MG63 (cell line): ENCODE data around the gene TOMM40L. TPM values are rescaled to one million over a fixed set of nuclear protein-coding genes. Genes with fewer than 3 reads are reported as not detected.
A peak's percentile ranks its signal among the peaks of the same experiment; 100 is the strongest.

ENCODE experiments used
- DNase-seq: peaks from one replicate; pipeline ENCODE4 v3.0.0-alpha.2; 2020
- H3K27me3 ChIP-seq: fragments of 250-450 bp; sonication (Bioruptor Pico); 2 replicates; pipeline ENCODE4 v1.5.1; 2020; ENCODE audit warnings: mild to moderate bottlenecking, moderate library complexity
- H3K36me3 ChIP-seq: fragments of 250-450 bp; sonication (Bioruptor Pico); 2 replicates; pipeline ENCODE4 v1.5.1; 2020; ENCODE audit warnings: mild to moderate bottlenecking, moderate library complexity
- H3K4me3 ChIP-seq: fragments of 250-450 bp; sonication (Bioruptor Pico); 2 replicates; pipeline ENCODE4 v1.5.1; 2020; ENCODE audit warnings: mild to moderate bottlenecking, moderate library complexity
- H3K9me3 ChIP-seq: fragments of 250-450 bp; sonication (Bioruptor Pico); 2 replicates; pipeline ENCODE4 v1.5.1; 2020; ENCODE audit warnings: mild to moderate bottlenecking, moderate library complexity
- total RNA-seq: library from RNA; depleted of rRNA; stranded (reverse); fragments of >200 nt; shearing (Covaris generic); gene quantifications from 2 replicates; pipeline ENCODE4 v1.2.3, GENCODE V29; 2014; ENCODE audit warnings: low replicate concordance; rRNA removed

TOMM40L gene
- 24.0 and 39.6 TPM in 2 replicates for total RNA-seq

GRCh38 chr1:161225534-161226319 is at the start of gene TOMM40L:
Gene TOMM40L (plus strand): TSS chr1:161226060. CDS start chr1:161226490, 430 bp downstream.
- Histone ChIP-seq H3K9me3 (no peaks in the 10 kb centered on the region), H3K27me3 (no peaks in the 10 kb centered on the region), H3K36me3 (peaks cover 27% of the 10 kb centered on the region), H3K4me3 (peak within 1 kb of the TSS; percentile 99)
- peak; percentile 99 for DNase-seq

DNA sequence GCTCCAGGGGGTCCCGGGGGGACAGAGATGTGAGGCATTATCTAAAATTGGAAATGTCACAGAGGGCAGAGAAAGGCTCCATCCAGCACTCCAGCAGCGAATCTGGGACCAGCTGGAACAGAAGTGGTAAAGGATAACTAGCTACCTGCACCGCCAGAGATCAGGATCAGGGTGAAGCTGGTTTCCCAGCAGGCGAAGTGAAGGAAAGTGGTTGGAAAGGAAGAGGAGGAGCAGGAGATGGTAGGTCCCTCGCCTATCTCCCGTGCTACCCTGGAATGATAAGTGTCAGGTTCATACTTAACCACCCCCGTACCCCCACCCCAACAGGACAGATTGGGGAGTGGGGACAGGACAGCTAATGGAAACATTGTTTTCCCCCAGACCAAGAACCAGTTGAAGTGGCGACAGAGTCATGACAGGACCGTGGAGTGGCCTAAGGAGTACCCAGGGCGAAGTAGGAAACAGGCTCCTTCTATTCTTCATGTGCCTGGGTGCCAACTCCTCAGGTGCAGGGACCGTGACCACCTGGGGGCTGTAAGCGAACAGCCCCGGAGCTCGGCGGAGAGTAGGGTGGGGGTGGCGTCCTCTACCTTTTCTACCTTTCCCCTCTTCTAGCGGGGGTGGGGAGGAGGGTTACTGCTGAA is 49.3 kb upstream of the TOMM40L start:
- H3K9me3 ChIP-seq, result no peaks in the 10 kb centered on the region
- DNase-seq, result no peak
- peaks cover 37% of the 10 kb centered on the region for H3K36me3 ChIP-seq
- peak overlapping the region; percentile 91 for H3K4me3 ChIP-seq
- H3K27me3 ChIP-seq, result no peaks in the 10 kb centered on the region

DNA sequence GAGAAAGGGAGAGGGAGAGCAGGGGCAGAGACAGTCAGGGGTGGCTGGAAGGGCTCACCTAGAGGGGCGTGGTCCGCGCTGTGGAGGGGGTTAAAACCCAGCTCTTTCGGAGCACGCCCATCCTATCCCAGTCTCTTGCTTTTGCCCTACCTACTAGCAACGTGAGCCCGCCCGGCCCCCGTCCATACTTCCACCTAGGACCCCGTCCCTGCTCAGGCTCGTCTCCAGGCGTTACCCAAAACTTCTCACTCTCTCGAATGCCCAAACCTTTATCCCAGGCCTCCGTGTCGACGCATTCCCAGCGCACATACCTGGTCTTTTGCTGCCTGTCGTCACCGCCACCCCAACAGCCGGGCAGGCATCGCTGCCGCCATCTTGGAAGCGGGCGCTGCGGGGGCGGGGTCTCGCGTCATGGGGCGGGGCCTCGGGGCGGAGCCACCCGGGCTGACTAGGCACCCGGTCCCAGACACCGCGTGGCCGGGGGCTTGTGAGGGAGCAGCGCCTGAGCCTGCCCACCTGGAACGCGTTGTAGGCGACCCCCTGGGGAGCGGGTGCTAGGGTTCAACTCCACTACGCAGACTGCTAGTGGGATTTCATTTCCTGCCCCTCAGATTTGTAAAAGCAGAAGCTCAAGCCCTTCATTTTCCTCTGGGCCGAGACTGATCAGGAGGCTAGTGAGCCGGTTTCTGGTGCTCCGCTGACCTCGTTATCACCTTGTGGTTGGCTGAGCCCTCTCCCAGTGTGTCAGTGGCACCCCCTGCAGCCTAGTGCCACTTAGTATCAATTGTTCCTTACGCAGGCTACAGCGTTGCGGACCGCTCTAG is 48.5 kb upstream of the TOMM40L start, which contains the start of gene B4GALT3:
Gene B4GALT3 (minus strand): TSS at position 396 of the 824 bp plus-strand sequence. CDS start 1,447 bp downstream, outside the sequence.
- H3K9me3 ChIP-seq, result no peaks in the 10 kb centered on the region
- H3K4me3 ChIP-seq, result peak within 1 kb of the TSS; percentile 91
- DNase-seq, result peak; percentile 88
- peaks cover 29% of the 10 kb centered on the region for H3K36me3 ChIP-seq
- no peaks in the 10 kb centered on the region for H3K27me3 ChIP-seq

- H3K4me3 ChIP-seq, result peak overlapping the region; percentile 91
- no peak for DNase-seq
- no peaks in the 10 kb centered on the region for H3K9me3 ChIP-seq
- H3K36me3 ChIP-seq, result peaks cover 24% of the 10 kb centered on the region
- H3K27me3 ChIP-seq, result no peaks in the 10 kb centered on the region
Measured at GRCh38 chr1:161177936-161178244, 48.0 kb upstream of the TOMM40L start.

GRCh38 chr1:161179698-161180097 is 46.2 kb upstream of the TOMM40L start:
- no peak for DNase-seq
- Histone ChIP-seq H3K27me3 (no peaks in the 10 kb centered on the region), H3K4me3 (no peak overlapping the region), H3K9me3 (no peaks in the 10 kb centered on the region), H3K36me3 (peaks cover 9% of the 10 kb centered on the region)

- DNase-seq, result no peak
- H3K36me3 ChIP-seq, result peaks cover 2% of the 10 kb centered on the region
- no peak overlapping the region for H3K4me3 ChIP-seq
- H3K9me3 ChIP-seq, result no peaks in the 10 kb centered on the region
- H3K27me3 ChIP-seq, result no peaks in the 10 kb centered on the region
Measured at GRCh38 chr1:161180639-161181038, 45.2 kb upstream of the TOMM40L start.

GRCh38 chr1:161182214-161182613 is 43.6 kb upstream of the TOMM40L start:
- peak; percentile 56 for DNase-seq
- Histone ChIP-seq H3K4me3 (no peak overlapping the region), H3K27me3 (no peaks in the 10 kb centered on the region), H3K36me3 (no peaks in the 10 kb centered on the region), H3K9me3 (no peaks in the 10 kb centered on the region)

- peaks cover 6% of the 10 kb centered on the region; the same call in 1 of the 2 replicates for H3K36me3 ChIP-seq
- no peaks in the 10 kb centered on the region for H3K9me3 ChIP-seq
- no peaks in the 10 kb centered on the region for H3K27me3 ChIP-seq
- no peak overlapping the region for H3K4me3 ChIP-seq
- peak; percentile 56 for DNase-seq
Measured at GRCh38 chr1:161185282-161185682, 40.6 kb upstream of the TOMM40L start.

DNA sequence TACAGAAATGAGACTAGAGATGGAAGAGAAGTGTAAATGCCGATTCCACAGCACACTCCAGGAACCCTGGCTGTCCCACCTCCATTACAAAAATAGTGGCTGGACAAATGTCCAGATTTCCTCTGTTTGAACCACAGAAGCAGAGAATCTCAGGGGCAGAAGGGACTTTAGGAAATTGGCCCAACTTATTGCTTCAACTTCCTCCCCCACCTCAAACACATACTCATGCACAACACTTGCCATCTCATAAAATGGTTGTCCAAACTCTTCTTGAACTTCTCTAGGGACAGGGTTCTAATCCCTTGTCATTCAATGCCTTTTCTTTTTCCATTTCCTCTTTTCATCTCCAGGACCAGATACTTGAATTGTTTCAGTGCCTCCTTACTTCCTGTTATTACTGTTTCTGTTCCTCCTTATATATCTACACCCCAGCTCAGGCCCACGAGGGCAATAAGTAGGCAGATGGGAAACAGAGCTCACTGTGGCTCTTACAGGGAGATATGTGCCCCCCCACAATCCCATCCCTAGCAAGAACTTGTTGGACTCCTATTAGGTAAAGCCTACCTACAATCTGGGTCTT is 40.0 kb upstream of the TOMM40L start:
- no peaks in the 10 kb centered on the region for H3K27me3 ChIP-seq
- no peak overlapping the region for H3K4me3 ChIP-seq
- H3K9me3 ChIP-seq, result no peaks in the 10 kb centered on the region
- peaks cover 9% of the 10 kb centered on the region for H3K36me3 ChIP-seq
- no peak for DNase-seq

GRCh38 chr1:161187311-161187710 is 38.5 kb upstream of the TOMM40L start:
- Histone ChIP-seq H3K4me3 (no peak overlapping the region), H3K27me3 (no peaks in the 10 kb centered on the region), H3K9me3 (no peaks in the 10 kb centered on the region), H3K36me3 (peaks cover 24% of the 10 kb centered on the region)
- no peak for DNase-seq

DNA sequence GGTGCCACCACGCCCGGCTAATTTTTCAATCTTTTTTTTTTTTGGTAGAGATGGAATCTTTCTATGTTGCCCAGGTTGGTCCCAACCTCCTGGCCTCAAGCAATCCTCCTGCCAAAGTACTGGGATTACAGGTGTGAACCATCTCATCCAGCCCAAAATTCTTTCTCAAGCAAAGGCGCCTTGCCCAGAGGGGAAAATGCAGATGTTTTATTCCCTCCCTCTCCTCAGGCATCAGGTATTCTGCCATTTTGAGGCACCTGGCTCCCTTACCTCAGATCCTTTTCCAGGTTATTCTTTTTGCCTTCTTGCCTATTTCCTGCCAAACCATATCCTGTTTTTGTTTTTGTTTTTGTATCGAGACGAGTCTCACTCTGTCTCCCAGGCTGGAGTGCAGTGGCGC is 37.5 kb upstream of the TOMM40L start:
- DNase-seq, result no peak
- H3K9me3 ChIP-seq, result no peaks in the 10 kb centered on the region
- no peaks in the 10 kb centered on the region for H3K27me3 ChIP-seq
- H3K4me3 ChIP-seq, result no peak overlapping the region
- peaks cover 33% of the 10 kb centered on the region for H3K36me3 ChIP-seq

GRCh38 chr1:161189036-161189435 is 36.8 kb upstream of the TOMM40L start:
- no peaks in the 10 kb centered on the region for H3K27me3 ChIP-seq
- H3K36me3 ChIP-seq, result peaks cover 35% of the 10 kb centered on the region
- no peaks in the 10 kb centered on the region for H3K9me3 ChIP-seq
- no peak overlapping the region for H3K4me3 ChIP-seq
- no peak for DNase-seq

DNA sequence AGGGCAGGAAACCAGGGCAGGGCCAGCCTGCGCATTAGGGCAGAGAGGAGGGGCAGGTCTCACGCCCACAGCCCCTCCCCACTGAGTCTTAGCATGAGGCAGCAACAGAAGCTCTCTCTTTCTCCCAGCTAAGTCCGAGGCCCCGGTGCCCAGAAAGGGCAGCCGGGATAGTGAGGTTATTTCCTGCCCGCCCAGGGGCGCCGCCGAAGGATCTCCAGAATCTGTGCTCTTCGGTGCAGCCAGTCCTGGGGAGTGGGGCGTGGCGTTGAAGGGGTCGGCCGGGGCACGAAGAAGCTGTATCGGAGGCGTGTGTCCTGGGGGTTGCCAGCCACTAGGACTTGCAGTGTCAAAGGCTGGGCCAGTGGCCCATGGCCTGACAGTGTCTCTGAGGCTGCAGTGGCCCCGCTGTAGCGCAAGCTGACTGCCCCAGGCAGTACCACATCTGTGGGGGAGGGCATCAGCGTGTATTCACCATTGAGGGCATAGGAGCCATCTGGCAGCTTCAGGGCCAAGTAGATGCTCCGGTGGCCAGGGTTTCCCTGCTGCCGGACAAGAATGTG is 34.8 kb upstream of the TOMM40L start:
- H3K4me3 ChIP-seq, result no peak overlapping the region
- H3K36me3 ChIP-seq, result peaks cover 52% of the 10 kb centered on the region
- H3K27me3 ChIP-seq, result no peaks in the 10 kb centered on the region
- DNase-seq, result no peak
- no peaks in the 10 kb centered on the region for H3K9me3 ChIP-seq

DNA sequence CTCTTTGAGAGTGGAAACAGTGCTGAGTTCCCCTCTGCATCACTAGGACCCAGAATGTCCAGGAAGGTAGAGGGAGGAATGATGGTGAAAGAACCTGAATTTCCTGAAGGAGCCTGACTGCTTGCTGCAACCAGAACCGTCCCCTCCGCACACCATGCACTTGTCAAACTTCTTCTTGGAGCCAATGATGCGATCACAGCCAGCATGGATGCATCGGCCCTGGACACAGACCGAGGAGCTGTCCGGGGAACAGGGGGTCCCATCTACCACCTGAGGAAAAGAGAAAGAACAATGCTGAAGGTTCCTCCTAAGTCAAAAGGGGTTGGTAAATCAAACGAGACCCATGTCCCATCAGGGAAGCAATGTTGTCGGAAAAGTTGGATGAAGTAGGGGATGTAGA is 33.9 kb upstream of the TOMM40L start:
- no peaks in the 10 kb centered on the region for H3K27me3 ChIP-seq
- H3K36me3 ChIP-seq, result peaks cover 59% of the 10 kb centered on the region
- H3K4me3 ChIP-seq, result no peak overlapping the region
- H3K9me3 ChIP-seq, result no peaks in the 10 kb centered on the region
- DNase-seq, result no peak

DNA sequence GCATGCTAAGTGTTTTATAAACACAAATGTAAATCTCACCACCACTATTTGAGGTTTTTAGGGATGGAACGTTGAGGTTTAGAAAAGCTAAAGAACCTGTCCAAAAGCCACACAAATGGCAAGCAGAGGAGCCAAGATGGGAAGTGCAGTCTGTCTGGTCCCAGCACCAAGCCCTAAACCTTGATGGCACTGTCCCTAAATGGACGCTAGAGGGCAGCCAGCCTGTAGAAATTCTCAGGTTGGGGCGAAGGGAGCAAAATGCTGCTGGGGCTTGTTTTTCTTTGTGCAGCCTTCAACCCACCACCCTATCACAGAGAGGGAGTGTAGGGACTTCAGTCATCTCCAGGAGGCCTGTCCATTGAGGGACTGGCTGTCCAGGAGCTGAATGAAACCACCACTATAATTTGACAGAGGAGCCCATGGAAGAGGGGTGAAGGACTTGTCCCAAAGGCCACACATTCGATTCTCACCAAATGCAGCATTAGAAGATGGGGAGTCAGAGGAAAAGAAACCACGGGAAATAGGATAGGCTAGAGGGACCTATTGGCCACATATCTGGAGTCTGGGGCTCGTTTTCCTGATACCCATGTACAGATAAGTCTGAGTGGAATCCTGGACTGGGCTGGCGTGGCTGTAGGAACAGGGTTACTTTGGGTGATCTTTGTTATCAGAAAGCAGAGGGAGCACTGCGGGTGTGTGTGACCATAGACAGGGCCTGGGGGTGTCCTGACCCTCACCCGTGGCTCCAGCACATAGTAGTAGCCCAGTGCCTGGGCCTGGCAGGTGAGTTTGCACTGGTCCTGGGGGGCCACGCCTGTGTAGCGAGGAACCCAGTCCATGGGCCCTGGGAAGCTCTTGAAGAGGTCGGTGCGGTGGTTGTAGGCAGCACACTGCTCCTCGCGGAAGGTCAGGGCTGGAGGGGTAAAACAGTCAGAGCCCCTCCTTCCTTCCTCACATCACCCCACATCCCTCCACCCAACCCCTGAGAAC is 33.1 kb upstream of the TOMM40L start:
- DNase-seq, result peak; percentile 50
- Histone ChIP-seq H3K9me3 (no peaks in the 10 kb centered on the region), H3K36me3 (peaks cover 59% of the 10 kb centered on the region), H3K27me3 (no peaks in the 10 kb centered on the region), H3K4me3 (no peak overlapping the region)
